ENCODE data around the gene ARHGEF11.

DNA sequence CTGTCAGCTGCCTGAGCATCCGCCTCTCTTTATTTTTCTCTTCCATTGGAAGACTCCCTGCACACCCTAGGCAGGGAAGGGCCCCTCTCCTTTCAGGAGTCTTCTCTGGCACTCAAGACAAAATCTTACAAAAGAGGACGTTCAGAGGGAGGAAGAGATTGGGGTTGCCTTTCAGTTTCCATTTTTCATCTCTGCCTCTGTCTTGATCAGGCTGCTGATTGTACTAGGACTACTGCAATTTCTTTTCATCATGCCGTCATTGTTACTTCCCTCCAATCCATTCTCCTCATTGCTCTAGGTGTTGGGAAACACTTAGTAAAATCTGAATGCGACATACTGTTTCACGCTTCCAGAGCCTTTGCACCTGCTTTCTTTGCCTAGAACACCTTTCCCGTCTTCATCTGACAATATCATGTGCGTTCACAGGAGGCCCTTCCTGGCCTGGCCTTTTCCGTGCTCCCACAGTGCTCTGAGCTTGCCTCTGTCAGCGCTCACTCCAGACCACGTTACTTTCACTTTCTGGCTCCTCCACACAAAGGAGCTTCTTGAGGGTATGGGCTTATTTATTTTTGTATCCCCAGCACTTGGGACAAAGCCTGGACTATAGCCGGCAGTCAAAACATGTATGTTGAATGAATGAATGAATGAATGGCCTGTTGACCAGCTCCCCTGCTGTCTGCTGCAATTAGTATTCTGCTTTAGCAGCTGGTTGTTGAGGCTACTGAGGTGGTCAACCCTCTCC is 114.2 kb downstream of the ARHGEF11 start:
- TF ChIP-seq, protein P1, sequence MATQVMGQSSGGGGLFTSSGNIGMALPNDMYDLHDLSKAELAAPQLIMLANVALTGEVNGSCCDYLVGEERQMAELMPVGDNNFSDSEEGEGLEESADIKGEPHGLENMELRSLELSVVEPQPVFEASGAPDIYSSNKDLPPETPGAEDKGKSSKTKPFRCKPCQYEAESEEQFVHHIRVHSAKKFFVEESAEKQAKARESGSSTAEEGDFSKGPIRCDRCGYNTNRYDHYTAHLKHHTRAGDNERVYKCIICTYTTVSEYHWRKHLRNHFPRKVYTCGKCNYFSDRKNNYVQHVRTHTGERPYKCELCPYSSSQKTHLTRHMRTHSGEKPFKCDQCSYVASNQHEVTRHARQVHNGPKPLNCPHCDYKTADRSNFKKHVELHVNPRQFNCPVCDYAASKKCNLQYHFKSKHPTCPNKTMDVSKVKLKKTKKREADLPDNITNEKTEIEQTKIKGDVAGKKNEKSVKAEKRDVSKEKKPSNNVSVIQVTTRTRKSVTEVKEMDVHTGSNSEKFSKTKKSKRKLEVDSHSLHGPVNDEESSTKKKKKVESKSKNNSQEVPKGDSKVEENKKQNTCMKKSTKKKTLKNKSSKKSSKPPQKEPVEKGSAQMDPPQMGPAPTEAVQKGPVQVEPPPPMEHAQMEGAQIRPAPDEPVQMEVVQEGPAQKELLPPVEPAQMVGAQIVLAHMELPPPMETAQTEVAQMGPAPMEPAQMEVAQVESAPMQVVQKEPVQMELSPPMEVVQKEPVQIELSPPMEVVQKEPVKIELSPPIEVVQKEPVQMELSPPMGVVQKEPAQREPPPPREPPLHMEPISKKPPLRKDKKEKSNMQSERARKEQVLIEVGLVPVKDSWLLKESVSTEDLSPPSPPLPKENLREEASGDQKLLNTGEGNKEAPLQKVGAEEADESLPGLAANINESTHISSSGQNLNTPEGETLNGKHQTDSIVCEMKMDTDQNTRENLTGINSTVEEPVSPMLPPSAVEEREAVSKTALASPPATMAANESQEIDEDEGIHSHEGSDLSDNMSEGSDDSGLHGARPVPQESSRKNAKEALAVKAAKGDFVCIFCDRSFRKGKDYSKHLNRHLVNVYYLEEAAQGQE (IDR thresholded peaks at IDR 0.05) = no peak
- TF ChIP-seq, protein P2, sequence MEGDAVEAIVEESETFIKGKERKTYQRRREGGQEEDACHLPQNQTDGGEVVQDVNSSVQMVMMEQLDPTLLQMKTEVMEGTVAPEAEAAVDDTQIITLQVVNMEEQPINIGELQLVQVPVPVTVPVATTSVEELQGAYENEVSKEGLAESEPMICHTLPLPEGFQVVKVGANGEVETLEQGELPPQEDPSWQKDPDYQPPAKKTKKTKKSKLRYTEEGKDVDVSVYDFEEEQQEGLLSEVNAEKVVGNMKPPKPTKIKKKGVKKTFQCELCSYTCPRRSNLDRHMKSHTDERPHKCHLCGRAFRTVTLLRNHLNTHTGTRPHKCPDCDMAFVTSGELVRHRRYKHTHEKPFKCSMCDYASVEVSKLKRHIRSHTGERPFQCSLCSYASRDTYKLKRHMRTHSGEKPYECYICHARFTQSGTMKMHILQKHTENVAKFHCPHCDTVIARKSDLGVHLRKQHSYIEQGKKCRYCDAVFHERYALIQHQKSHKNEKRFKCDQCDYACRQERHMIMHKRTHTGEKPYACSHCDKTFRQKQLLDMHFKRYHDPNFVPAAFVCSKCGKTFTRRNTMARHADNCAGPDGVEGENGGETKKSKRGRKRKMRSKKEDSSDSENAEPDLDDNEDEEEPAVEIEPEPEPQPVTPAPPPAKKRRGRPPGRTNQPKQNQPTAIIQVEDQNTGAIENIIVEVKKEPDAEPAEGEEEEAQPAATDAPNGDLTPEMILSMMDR (IDR thresholded peaks at IDR 0.05; ENCODE audit: low read depth, low read length, missing input control) = no peak
- TF ChIP-seq, protein P3, sequence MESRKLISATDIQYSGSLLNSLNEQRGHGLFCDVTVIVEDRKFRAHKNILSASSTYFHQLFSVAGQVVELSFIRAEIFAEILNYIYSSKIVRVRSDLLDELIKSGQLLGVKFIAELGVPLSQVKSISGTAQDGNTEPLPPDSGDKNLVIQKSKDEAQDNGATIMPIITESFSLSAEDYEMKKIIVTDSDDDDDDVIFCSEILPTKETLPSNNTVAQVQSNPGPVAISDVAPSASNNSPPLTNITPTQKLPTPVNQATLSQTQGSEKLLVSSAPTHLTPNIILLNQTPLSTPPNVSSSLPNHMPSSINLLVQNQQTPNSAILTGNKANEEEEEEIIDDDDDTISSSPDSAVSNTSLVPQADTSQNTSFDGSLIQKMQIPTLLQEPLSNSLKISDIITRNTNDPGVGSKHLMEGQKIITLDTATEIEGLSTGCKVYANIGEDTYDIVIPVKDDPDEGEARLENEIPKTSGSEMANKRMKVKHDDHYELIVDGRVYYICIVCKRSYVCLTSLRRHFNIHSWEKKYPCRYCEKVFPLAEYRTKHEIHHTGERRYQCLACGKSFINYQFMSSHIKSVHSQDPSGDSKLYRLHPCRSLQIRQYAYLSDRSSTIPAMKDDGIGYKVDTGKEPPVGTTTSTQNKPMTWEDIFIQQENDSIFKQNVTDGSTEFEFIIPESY (IDR thresholded peaks at IDR 0.05) = no peak
- TF ChIP-seq, protein P4, sequence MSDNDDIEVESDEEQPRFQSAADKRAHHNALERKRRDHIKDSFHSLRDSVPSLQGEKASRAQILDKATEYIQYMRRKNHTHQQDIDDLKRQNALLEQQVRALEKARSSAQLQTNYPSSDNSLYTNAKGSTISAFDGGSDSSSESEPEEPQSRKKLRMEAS (IDR thresholded peaks at IDR 0.05) = no peak
- TF ChIP-seq YY1 (IDR thresholded peaks at IDR 0.05) (no peak), TAF1 (conservative IDR thresholded peaks at IDR 0.05) (no peak), HNF4A (conservative IDR thresholded peaks at IDR 0.05) (no peak), JUND (IDR thresholded peaks at IDR 0.05) (no peak), RXRA (IDR thresholded peaks at IDR 0.05) (no peak)
- TF ChIP-seq, protein P5, sequence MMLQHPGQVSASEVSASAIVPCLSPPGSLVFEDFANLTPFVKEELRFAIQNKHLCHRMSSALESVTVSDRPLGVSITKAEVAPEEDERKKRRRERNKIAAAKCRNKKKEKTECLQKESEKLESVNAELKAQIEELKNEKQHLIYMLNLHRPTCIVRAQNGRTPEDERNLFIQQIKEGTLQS (IDR thresholded peaks at IDR 0.05) = no peak
